Ishikawa (cell line): ENCODE results near the gene EGFLAM.

ENCODE experiments used
- CEBPB ChIP-seq: IDR thresholded peaks from 2 replicates; pipeline ENCODE4 v1.6.1; 2012
- CREB1 ChIP-seq: IDR thresholded peaks from 2 replicates; pipeline ENCODE4 v1.6.1; 2012; ENCODE audit warnings: low read depth
- EGR1 ChIP-seq: IDR thresholded peaks from 2 replicates; pipeline ENCODE4 v1.6.1; 2012
- EP300 ChIP-seq: IDR thresholded peaks from 2 replicates; pipeline ENCODE4 v1.6.1; 2012; ENCODE audit warnings: borderline replicate concordance
- RAD21 ChIP-seq: IDR thresholded peaks from 2 replicates; pipeline ENCODE4 v1.6.1; 2012; ENCODE audit warnings: low read depth
- TAF1 ChIP-seq: IDR thresholded peaks from 2 replicates; pipeline ENCODE4 v1.6.1; 2012; ENCODE audit warnings: low read depth, mild to moderate bottlenecking
- YY1 ChIP-seq: IDR thresholded peaks from 2 replicates; pipeline ENCODE4 v1.6.1; 2012; ENCODE audit warnings: low read depth
- ZBTB7A ChIP-seq: IDR thresholded peaks from 2 replicates; pipeline ENCODE4 v1.6.1; 2012; ENCODE audit warnings: low read depth
- TF ChIP-seq, protein P1 (sequence below): IDR thresholded peaks from 2 replicates; pipeline ENCODE4 v1.6.1; 2012; ENCODE audit warnings: low read depth, mild to moderate bottlenecking
- TF ChIP-seq, protein P2 (sequence below): IDR thresholded peaks from 2 replicates; pipeline ENCODE4 v1.6.1; 2012

DNA sequence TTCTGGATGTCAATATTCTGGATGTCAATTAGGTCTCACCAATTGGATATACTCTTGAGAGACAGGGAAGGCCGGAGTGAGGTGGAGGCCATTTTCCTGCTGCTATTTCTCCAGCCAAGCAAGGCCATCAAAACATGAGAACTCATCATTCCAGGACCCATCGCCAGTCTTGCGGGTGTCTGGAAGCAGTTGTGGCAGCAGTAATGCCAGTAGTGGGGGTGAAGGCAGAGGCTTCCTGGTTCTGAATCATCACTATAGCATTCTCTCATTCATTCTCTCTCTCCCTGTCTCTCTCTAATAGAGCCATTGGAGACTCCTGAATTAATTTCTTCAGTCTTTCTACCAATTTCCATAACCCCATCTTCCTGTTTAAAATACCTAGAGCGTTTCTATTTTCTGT lies 71.8 kb downstream of the EGFLAM start:
- TF ChIP-seq CEBPB (no peak), CREB1 (no peak), TAF1 (no peak), YY1 (no peak), EP300 (no peak), ZBTB7A (no peak), EGR1 (no peak), RAD21 (no peak)
- TF ChIP-seq, protein P1, sequence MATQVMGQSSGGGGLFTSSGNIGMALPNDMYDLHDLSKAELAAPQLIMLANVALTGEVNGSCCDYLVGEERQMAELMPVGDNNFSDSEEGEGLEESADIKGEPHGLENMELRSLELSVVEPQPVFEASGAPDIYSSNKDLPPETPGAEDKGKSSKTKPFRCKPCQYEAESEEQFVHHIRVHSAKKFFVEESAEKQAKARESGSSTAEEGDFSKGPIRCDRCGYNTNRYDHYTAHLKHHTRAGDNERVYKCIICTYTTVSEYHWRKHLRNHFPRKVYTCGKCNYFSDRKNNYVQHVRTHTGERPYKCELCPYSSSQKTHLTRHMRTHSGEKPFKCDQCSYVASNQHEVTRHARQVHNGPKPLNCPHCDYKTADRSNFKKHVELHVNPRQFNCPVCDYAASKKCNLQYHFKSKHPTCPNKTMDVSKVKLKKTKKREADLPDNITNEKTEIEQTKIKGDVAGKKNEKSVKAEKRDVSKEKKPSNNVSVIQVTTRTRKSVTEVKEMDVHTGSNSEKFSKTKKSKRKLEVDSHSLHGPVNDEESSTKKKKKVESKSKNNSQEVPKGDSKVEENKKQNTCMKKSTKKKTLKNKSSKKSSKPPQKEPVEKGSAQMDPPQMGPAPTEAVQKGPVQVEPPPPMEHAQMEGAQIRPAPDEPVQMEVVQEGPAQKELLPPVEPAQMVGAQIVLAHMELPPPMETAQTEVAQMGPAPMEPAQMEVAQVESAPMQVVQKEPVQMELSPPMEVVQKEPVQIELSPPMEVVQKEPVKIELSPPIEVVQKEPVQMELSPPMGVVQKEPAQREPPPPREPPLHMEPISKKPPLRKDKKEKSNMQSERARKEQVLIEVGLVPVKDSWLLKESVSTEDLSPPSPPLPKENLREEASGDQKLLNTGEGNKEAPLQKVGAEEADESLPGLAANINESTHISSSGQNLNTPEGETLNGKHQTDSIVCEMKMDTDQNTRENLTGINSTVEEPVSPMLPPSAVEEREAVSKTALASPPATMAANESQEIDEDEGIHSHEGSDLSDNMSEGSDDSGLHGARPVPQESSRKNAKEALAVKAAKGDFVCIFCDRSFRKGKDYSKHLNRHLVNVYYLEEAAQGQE, result no peak
- TF ChIP-seq, protein P2, sequence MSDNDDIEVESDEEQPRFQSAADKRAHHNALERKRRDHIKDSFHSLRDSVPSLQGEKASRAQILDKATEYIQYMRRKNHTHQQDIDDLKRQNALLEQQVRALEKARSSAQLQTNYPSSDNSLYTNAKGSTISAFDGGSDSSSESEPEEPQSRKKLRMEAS, result no peak
